IPS-11a (cell line): ENCODE results near the gene MEGF11.

ENCODE experiments used
- H3K4me3 ChIP-seq: one replicate; pipeline ENCODE4 v1.5.1; 2013; ENCODE audit warnings: low read depth, low read length, control low read depth

The MEGF11 gene

DNA sequence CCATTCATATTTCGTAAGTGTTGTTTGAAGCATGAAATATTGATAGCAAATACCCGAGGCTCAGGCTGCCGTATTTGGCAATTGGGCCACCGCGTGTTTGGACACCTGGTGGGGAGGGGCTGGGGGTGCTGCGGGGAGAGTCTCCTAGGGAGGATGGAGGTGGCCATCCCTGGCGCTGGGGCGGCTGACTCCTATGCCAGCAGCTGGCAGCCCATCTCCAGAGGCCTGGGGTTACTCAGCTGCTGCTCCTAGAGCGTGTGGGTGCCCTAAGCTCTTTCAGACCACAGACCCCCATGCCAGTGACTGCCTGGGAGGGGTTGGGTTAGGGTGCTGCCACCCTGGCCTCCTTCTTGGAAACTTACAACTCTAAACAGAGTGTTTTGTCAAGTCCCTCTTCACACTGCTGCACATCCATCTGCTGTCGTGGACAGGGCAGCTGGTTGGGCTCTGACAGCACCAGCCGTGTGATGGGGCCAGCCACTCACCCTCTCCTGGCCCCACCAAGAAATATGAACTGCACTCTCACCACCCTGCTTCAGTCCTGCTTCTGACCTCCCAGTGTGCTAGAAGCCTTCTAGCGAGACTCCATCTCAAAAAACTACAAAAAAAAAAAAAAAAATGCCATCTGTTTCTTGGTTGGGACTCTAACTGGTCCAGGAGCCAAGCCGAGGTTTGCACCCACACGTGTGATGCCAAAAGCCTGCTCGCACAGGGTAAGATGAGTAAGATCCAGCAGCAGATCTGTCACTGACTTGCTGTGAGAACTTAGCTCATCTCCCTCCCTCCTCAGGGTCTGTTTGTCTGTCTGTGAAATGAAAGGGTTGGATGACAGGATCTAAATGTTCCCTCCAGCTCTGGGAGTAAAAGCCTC lies 156.2 kb downstream of the MEGF11 start:
- H3K4me3 ChIP-seq = no peak overlapping the region

DNA sequence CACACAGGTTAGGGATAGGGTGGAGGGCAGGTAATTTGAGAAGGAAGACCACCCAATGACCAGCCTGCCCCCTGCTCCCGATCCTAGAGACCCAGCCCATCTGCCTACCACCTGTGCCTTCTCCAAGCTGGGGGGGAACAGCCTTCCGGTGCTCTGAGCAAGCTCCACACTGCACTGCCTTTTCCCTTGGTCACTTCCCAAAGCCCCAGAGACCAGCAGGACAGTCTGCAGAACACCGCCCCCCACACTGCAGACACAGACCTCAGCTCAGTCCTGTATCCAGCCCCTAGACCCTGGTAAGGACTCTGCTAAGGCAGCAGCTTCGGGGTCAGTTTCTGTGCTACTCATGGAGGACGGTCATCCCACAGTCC lies 156.9 kb downstream of the MEGF11 start:
- H3K4me3 ChIP-seq = no peak overlapping the region

DNA sequence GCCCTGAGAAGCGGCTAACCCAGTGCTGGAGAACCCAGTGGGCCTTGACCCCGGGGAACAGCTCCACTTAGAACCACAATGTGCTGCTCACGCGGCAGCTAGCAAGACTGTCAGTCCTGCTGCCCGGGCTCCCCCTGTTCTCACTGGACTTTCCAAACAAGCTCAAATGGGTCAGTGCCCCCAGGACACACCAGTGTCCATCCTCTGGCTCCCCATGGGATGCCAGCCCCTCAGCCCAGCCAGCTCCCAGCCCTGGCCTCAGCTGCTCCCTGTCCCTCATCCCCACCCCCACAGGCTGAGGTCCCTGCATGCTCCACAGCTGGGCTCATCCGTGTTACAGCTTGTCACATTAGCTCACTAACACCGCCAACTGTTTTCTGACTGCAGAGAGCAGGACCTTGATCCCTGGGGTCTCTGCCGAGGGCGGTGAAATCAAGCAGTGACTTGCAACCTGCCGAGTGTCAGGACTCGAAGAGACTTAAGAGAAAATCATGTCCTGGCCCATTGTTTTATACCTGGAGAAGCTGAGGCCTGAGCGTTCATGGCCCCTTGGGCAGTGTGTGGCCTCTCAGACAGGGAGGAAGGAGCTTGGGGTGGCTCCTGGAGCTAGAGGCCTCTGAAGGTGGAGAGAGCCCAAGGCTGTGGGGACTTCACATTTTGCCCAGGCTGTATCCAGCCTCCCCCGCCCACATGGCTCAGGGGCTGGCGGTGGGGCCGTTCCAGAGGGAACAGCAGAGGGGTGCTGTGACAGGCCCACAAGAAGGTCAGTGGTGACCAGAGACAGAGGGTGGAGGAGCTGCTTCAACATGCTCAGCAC lies 157.5 kb downstream of the MEGF11 start:
- no peak overlapping the region for H3K4me3 ChIP-seq

DNA sequence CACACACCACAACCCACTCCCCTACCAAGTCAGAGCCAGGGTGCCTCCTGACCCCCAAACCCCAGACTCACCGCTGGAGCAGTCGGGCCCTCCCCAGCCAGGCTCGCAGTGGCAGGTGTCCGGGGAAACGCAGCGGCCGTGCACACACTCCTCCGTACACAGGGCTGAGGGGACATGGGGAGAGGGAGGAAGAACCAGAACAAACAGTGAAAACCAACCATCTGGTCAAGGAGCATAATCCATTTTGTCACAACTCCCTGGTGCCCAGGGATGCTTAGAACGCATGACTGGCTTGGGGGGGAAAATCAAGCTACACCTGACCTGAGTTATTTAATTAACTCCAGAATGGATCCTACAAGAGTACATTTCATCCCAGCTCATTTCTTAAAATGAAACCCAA lies 159.2 kb downstream of the MEGF11 start:
- H3K4me3 ChIP-seq = no peak overlapping the region

DNA sequence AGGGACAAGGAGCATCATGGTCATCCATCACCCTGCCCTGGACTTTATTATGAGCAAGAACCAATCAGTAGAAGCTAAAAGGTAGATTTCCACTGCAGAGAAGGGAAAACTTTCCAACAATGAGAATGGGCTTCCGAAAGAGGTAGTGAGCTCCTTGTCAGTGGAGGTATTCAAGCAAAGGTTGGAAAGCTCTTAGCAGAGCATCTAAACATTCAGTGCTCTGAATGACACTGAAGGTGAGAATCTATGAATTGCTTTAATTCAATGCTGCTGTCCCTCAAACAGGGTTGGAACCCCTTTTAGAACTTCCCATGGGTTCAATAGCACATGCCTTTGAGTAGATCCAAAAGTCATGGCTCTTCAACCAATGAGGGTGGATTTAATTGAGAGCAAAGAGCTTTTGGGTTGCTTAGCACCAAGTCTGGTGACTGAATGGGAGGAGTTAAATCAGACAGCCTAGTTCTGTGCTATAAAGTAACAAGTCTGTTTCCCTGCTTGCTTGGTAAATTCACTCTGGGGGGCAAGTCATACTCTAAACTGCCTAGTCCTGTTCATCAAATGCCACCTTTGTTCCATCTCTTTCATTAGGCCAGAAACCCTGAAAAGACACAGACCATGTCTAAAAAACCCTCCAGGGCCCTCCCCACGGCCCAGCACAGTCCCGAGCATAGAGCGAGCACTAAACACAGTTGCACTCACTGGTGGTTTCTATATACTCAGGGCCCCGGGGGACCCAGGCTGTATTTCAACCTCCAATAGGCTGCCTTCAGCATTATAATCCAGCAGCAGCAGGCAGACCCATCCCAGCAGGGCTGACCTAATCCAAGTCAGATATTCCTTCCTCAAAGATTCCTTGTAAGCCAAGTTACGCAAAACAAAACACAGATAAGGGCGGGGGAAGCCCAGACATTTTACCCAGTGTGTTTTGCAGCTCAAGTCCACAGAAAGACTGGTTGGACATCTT lies 161.2 kb downstream of the MEGF11 start:
- no peak overlapping the region for H3K4me3 ChIP-seq

DNA sequence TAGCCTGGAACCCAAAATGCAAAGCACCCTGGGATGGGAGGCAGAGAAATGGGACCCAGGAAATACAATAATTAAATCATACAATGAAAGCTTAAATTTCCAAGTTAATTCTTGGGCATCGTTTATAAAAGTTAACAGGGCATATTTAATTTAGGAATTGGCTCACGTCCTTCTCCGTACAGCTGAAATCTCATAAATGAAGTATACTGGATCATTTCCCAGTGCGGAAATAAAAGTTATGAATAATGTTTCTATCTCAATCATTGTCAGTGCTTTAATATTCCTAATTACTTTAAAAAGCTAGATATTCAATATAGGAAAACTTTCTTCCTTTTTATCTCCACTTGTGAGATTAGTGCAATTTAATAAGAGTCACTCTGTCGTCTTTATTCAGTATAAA lies 164.0 kb downstream of the MEGF11 start:
- H3K4me3 ChIP-seq = no peak overlapping the region

DNA sequence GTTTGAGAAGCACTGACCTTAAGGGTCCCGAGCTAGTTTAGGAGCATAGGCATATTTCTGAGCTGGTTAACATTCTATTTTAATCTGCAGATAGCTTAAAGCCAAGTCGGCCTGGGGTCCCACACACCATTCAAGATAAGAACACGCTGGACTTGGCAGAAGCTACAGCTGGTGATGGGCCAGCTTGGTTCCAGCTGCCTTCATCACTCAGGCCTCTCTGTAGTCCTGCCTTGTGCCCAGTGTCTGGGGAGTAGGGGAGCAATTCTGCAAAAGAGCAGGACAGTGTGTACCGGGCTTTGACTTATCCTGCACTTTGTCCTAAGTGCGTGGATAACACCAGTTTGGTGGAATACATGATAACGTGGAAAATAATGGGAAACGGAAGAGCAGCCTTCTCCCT lies 164.5 kb downstream of the MEGF11 start:
- H3K4me3 ChIP-seq = no peak overlapping the region

DNA sequence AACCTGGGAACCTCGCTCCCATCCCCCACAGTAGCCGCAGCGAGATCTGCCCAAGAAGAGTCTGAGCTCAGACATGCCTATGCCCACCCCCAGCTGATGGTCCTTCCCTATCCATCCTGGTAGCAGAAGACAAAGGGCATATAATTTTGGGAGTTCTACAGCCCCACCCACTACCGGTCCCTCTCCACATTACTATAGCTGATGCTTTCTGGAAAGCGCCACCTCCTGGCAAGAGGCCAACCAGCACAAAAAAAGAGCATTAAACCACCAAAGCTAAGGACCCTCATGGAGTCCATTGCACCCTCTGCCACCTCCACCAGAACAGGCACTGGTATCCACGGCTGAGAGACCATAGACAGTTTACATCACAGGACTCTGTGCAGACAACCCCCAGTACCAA lies 168.4 kb downstream of the MEGF11 start:
- H3K4me3 ChIP-seq = no peak overlapping the region

DNA sequence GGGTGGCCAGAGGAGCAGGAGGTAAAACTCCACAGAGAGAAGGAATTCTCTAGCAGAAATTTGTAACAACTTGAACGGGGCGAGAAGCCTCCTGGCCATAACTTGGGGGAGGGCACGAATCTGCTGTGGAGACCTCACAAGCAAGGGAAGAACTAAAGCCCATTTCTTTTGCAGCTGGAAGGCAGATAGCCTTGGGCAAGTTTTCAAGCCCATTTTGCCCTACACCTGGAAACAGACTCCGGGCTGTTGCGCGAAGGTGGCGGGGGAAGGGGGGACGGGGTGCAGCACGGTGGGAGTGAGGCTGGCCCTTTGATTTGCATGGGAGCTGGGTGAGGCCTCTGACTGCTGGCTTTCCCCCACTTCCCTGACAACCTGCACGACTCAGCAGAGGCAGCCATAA lies 168.8 kb downstream of the MEGF11 start:
- H3K4me3 ChIP-seq = no peak overlapping the region

DNA sequence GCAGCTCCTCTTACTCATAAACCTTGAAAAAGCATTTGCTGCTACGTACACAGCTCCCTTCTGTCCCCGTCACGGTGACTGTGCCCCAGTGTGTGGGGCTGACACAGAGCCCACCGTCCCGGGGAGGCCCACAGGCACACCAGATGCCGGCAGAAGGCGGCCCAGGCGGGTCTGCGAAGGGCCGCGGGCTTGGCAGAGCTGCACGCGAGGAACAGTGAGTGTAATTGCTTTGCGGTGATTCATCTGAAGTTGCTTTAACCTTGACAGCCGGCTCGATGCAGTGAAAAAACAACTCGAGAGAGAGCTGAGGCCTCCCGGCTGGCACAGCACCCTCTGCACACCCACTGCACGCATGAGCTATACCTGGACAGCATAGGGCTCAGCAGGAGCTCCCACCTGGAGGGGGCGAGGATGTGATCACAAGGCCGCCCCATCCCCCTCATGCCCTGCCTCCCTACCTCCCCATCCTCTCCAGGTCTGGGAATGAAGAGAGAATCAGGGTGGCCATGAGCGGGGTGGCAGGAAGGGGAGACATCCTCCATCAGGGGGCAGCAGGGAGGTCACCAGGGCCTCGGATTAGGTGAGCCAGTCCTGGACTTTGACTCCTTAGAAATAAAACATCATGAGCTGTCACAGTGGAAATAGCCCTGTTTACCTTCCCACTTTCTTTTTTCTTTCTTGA lies 172.7 kb downstream of the MEGF11 start:
- no peak overlapping the region for H3K4me3 ChIP-seq

DNA sequence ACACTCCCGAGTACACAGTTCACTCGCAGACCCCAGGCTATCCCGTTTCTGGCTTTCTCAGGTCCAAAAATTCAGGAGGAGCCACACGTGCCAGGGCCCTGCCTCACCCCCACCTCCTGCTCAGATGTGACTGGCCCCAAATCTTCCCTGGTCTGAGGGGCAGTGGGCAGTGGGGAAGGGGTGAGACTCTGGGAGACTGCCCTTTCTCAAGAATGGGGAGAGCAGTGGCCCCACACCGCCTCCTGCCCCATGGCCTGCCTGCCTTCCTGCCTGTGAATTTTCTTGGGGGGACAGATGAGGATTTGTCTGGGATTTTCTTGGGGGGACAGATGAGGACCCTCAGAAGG lies 174.6 kb downstream of the MEGF11 start:
- no peak overlapping the region for H3K4me3 ChIP-seq

DNA sequence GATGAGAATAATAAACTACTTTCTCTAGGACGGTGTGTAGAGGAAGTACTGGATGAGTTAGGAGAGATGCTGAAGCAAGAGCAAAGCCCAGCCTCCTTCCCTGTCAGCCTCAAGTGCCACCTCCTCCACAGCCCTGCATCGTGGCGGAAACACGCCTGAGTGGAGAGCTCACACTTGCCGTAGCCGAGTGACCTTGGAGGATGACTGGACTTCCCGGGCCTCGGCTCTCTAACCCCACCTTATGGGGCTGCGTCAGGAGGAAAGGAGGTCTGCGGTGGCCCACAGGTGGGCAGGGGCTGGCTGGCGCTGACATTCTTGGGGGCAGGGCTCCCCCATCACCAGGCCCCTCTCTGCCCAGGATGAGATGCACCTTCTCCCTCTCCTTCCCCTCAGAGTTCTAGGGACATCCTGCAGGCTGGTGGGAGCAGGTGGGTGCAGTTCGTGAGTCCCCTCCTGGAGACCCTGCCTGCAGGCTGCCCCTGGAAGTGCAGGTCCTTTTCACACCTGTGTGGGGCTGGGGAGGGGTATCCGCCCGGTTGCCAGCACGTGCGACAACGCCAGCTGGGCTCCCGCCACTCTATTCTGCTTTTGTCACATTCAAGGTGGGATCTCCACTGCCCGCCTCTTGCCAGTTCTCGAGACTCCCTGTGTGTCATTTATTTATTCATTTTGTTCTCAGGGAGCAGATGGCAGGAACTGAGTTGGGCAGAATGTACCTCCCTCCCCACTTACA lies 175.2 kb downstream of the MEGF11 start:
- H3K4me3 ChIP-seq = no peak overlapping the region

DNA sequence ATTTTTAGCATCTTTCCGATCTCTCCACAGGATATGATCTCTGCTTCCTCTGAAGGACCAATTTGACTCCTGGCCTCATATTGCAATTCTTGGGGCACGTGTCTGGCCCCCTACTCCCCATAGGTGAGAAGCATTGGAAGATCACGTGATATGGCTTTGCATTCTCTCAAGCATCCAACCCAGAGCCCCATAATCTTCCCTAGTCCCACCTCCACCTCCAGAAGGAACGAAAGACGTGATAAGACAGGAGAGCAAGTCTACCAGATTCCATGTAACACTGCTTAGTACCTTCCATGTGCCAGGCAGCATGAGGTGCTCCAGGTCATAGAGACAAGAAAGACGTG lies 176.3 kb downstream of the MEGF11 start:
- H3K4me3 ChIP-seq = no peak overlapping the region

DNA sequence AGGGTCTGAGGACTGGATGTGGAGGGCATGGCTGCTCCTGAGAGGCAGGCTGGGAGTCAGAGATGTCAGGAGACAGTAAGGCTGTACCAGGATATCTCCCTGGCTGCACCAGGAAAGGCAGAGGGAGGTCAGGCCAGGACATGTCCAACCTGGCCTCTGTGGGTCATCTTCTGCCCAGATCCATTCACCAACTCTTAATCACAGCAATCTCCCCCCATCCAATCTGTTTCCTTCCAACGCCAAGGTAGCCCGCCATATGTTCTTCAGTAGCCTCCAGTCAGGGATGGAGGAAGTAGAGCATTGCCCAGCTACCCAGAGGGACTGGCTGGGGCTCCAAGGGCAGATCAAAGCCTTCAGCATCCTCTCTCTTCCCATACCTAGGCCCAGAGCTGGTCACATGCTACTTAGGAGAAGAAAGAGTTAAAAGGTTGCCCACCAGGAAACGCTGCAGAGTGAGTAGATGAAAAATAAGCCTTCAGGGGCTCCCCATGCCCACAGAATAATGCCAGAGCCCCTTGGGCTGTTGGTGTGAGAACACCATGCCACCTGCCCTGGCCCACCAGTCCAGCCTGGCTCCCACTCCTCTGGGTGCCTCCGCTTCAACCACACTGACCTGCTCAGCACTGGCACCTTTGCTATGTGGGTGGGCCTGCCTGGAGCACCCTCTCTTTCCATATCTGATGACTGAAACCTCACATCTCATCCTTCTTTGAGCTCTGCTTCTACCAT lies 176.8 kb downstream of the MEGF11 start:
- no peak overlapping the region for H3K4me3 ChIP-seq

DNA sequence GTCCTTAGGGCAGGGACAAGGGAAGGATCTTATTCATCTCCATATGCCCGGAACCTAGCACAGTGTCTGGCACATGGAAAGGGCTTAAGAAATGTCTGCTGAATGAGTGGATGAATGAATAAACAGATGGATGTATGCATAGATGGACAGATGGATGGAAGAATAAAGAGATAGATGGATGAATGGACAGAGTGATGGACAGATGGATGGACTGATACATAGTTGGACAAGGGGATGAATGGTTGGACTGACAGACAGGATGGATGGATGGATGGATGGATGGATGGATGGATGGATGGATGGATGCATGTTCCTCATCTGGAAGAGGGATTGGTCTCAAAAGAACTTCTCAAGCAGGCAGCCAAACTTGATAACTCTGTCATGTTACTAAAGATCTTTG lies 177.6 kb downstream of the MEGF11 start:
- H3K4me3 ChIP-seq = no peak overlapping the region

DNA sequence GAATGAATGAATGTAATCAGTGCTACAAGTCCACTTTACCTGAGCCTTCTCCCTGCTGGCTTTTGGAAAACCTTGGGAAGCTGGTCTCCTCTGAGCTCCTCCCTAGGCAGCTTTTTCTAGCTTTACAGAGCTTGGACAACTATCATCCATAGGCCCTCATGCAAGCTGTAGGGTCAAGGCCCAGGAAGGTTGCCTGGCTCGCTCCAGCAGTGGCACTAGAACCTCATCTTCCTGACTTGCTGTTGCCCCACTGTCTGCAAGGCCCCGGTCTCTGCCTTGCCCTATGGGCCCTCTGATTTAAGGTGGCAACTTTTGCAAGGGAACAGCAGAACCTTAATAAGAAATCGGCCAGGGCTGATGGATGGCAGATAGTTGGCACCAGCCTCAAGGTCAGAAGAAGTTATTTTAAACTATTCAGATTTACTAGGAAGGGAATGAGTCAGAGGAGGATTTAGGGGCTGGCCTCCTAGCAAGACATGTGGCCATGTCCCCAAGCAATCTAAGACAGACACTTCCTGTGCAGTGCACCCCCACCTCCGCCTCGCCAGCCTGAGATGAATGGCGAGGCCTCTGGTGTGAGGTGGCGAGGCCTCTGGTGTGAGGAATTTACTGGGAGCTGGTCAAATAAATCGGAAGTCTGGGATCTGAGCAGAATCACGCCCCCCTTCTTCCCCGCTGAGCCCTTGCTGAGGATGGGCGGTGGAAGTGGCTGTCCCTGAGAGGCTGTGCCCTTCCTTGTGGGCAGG lies 180.8 kb downstream of the MEGF11 start:
- H3K4me3 ChIP-seq = no peak overlapping the region

DNA sequence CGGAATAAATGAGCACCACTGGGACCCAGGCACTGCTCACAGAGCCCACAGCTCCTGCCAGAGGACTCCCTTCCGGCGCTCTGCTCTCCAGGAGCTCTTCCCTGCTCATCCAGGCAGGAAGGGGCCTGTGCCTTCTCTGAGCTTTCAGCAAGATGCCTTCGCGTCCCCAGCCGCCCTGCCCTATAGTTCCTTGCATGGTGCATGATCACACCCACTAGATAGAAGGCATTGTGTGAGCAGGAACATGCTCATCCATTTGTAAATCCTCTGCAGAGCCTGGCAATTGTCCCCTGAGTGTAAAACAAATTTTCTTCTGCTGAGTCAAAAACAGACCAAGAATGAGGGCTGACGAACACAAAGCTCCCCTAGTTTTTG lies 181.6 kb downstream of the MEGF11 start:
- H3K4me3 ChIP-seq = no peak overlapping the region

DNA sequence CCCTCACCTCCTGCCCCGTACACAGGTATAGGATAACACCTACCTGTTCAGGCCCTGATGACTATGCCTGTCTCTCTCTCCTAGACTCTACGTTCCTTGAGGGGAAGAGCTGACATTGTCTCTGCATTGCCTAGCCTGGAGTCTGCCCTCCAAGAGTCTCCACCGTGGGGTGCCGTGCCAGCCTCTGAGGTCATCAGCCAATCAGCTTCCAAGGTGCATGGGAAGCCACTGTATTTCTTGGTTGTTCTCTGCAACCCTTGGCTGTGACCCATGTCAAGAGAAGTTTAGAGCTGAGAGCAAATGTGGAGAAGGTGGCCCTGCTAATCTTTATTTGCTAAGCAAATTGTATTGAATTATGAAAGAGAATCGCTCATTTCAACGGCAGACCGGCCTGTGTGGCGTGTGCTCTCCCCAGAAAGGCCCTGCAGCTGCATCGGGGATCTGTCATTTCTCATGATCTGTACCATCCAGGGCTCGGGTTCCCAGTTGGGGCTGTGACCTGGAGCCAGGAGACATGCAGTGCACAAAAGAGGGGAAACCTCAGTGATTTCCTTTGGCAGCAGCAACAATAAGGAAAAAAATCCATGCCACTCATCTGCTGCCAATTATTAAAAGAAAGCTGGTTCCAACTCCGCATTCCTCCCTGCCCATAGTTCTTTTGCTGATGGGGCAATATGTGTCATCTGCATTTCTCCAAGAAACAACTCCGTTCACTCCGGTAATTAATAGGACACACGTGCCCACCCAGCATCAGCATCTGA lies 182.2 kb downstream of the MEGF11 start:
- H3K4me3 ChIP-seq = no peak overlapping the region
